Esophagus (tissue), 2 donors: ENCODE data around the gene MS4A14. TPM values are rescaled to one million over a fixed set of nuclear protein-coding genes. Genes with fewer than 3 reads are reported as not detected.

Source experiments
- H3K27ac ChIP-seq, 2 donors: one replicate each; pipeline ENCODE4 v1.5.1; 2013; ENCODE audit warnings: low read depth in 2 of 2, mild to moderate bottlenecking in 2 of 2, inconsistent platforms in 1 of 2, low read length in 1 of 2, moderate library complexity in 1 of 2
- H3K27me3 ChIP-seq, 2 donors: one replicate each; pipeline ENCODE4 v1.6.1; 2013; ENCODE audit warnings: low read length in 2 of 2, control low read depth in 1 of 2, mild to moderate bottlenecking in 1 of 2; ENCODE audit not compliant: insufficient read depth in 2 of 2, control insufficient read depth in 1 of 2
- H3K36me3 ChIP-seq, 2 donors: one replicate each; pipeline ENCODE4 v1.6.1; 2013; ENCODE audit warnings: low read length in 1 of 2; ENCODE audit not compliant: control insufficient read depth in 2 of 2, insufficient read depth in 2 of 2
- H3K4me1 ChIP-seq, 2 donors: one replicate each; pipeline ENCODE4 v1.6.1; 2013; ENCODE audit warnings: low read length in 1 of 2; ENCODE audit not compliant: control insufficient read depth in 2 of 2, insufficient read depth in 2 of 2
- H3K4me3 ChIP-seq, 2 donors: one replicate each; pipeline ENCODE4 v1.5.1; 2013; ENCODE audit warnings: low read length in 2 of 2, mild to moderate bottlenecking in 2 of 2, low read depth in 1 of 2, moderate library complexity in 1 of 2
- H3K9me3 ChIP-seq, 2 donors: one replicate each; pipeline ENCODE4 v1.6.1; 2013; ENCODE audit warnings: mild to moderate bottlenecking in 2 of 2, low read depth in 1 of 2, low read length in 1 of 2, moderate library complexity in 1 of 2; ENCODE audit not compliant: control insufficient read depth in 2 of 2, insufficient read depth in 1 of 2
- WGBS, 2 donors: extraction: QIAGEN DNeasy Blood & Tissue Kit; methylation state at CpG; one replicate each; pipeline ENCODE4 v1.1.7; 2013; 5-methylcytosine and 5-hydroxymethylcytosine counted together
- polyA plus RNA-seq, 2 donors: library from polyadenylated mRNA; stranded (reverse); fragments of 200-250 nt; gene quantifications; one replicate each; pipeline ENCODE4 v1.2.3, GENCODE V29; 2013
- donor health status: healthy with polysubstance abuse.
- donor health status: Bipolar disorder and iron deficiency.

MS4A14 gene
- polyA plus RNA-seq, 2 donors: 0.16 to 0.26 TPM

DNA sequence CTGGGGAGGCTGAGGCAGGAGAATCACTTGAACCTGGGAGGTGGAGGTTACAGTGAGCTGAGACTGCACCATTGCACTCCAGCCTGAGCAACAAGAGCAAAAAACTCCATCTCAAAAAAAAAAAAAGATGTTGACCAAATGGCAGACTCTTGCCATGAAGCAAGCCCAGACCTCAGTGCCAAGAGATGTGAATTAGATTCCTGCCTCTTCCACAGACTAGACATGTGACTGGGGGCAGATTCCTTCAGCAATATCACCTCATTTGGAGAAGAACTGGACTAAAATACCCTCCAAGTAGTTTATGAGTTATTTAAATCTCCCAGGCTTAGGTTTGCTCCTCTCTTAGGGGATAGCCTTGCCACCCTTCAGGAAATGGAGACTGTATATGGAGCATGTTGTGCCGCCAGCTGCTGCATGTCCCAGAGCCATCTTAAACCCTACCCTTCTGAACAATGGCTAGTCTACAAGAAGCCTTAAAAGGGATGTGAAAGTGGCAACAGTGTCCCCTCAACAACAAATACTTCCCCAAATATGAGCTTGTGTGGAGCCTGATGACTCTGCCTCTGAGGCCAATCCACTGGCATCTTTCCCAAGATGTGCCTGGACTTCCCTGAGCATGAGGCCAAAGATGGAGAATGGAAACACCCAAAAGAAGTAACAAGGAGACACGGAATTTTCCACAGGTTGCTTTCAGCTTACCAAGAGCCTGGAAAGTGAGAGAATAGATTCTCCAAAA lies 18.7 kb upstream of the MS4A14 start:
- 81 to 89% methylated on average over 2 of the region's 2 CpGs for WGBS, 2 donors
- no peak overlapping the region for H3K27ac ChIP-seq

DNA sequence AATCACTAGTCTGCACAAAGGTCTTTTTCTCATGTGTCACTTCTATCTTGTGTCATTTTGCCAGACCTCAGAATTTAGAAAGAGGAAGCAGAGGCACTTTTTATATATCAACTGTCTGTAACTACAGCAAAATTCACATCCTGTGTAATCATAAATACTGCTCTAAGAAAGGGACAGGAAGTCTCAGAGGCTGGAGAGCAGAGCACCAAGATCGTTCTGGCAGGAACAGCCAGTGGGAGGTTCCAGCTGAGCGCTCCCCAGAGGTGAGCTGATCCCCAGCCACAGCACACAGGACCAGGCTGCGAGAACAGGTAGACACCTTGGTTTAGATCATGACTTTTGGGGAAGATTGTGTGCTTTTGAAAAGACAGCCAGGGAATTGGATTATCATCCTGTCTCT lies 17.9 kb upstream of the MS4A14 start, which contains the start of gene MS4A7:
Gene MS4A7 (plus strand): TSS at position 179 of the 400 bp plus-strand sequence. CDS start 4,610 bp downstream, outside the sequence.
- no peaks in the 10 kb centered on the region for H3K27me3 ChIP-seq
- peaks cover 0 to 3% of the 10 kb centered on the region in 2 donors for H3K4me1 ChIP-seq
- WGBS, 2 donors: 34 to 36% methylated on average over 3 of the region's 3 CpGs
- no peaks in the 10 kb centered on the region for H3K36me3 ChIP-seq
- no peaks in the 10 kb centered on the region for H3K9me3 ChIP-seq
- H3K27ac ChIP-seq: no peak within 1 kb of the TSS
- no peak within 1 kb of the TSS for H3K4me3 ChIP-seq

More for the DNA sequence above, 18.7 kb upstream of the MS4A14 start:
- no peak overlapping the region for H3K4me3 ChIP-seq
- H3K27me3 ChIP-seq: no peaks in the 10 kb centered on the region
- no peaks in the 10 kb centered on the region for H3K9me3 ChIP-seq
- H3K36me3 ChIP-seq: no peaks in the 10 kb centered on the region
- peaks cover 0 to 3% of the 10 kb centered on the region in 2 donors for H3K4me1 ChIP-seq

DNA sequence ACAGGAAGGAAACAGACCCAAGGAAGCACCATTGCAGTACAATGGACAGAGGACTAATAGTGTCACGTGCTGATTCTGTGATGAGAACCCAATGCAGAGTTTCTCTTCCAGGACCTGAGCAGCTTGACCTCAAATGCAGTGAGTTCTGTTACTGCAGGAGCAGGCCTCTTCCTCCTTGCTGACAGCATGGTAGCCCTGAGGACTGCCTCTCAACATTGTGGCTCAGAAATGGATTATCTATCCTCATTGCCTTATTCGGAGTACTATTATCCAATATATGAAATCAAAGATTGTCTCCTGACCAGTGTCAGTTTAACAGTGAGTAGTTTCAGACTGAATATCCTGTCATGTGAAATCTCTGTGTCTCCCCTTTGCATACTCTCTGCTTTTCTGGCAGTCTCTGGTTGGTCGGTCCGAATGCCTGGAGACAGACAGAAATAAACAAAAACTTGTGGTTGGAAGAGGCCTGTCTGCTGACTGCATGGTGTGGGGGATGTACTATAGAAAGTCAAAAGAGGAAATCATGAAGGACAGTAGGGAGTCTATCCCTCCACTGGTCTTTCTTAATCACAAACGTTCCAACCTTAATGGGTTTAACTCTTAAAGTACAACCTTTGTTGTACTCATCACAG lies 6.9 kb upstream of the MS4A14 start:
- no peak overlapping the region for H3K4me3 ChIP-seq
- no peak overlapping the region for H3K27ac ChIP-seq
- WGBS, 2 donors: 50 to 51% methylated on average over 5 of the region's 5 CpGs
- H3K36me3 ChIP-seq: no peaks in the 10 kb centered on the region
- H3K27me3 ChIP-seq: no peaks in the 10 kb centered on the region
- no peaks in the 10 kb centered on the region for H3K4me1 ChIP-seq
- H3K9me3 ChIP-seq: no peaks in the 10 kb centered on the region

DNA sequence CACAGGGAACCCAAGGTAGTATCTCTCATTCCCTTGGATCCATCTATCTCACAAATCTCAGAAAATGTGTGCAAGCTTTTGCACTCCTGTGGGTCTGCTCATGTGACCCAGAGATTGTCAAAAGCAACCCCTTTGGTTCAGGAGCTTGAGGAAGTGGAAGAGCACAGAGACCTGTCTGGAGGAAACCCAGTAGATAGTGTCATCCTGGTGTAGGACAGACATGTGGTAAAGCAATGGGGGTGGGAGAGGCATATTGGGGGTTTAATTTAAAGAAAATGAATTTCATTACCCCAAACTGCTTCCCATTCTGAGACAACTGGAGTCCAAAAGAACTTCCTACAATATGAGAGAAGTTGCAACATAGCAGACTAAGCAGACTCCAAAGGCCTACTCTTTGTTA lies 5.8 kb upstream of the MS4A14 start:
- H3K4me3 ChIP-seq: no peak overlapping the region
- H3K27ac ChIP-seq: no peak overlapping the region
- no peaks in the 10 kb centered on the region for H3K27me3 ChIP-seq
- H3K36me3 ChIP-seq: no peaks in the 10 kb centered on the region
- H3K4me1 ChIP-seq: no peaks in the 10 kb centered on the region
- H3K9me3 ChIP-seq: no peaks in the 10 kb centered on the region

DNA sequence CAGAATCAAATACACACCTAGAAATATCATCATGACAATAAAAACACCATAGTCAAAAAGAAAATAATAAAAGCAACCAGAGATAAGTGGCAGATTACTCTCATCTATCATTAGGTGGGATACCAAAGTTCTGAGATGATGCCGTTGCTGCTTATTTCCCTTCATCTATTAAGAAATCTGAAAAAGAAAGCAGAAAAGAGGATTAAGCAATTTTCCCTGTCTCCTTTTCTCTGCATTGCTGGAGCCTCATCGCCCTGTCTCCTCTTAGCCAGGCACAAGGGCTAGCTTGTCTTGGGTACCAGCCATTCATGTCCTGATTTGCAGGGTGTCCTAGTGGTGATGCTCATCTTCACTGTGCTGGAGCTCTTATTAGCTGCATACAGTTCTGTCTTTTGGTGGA lies 3.9 kb upstream of the MS4A14 start:
- no peaks in the 10 kb centered on the region for H3K27me3 ChIP-seq
- 88 to 91% methylated on average over 2 of the region's 2 CpGs for WGBS, 2 donors

DNA sequence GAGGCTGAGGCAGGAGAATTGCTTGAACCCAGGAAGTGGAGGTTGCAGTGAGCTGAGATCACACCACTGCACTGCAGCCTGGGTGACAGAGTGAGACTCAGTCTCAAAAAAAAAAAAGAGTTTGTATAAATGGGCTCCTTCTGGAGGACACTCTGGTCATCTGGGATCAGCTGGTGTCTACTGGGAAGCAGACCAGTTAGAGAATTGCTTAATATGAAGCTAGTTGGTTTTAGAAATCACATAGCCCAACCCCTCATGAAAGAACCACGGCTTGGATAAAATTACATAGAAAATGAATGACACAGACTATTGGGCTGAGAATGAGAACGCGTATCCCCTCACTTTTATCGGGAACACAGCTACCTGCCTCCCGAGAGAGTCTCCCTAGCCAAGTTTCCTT lies 3.2 kb upstream of the MS4A14 start:
- Histone ChIP-seq H3K4me3 (no peak overlapping the region), H3K9me3 (no peaks in the 10 kb centered on the region), H3K27me3 (no peaks in the 10 kb centered on the region), H3K4me1 (no peaks in the 10 kb centered on the region), H3K27ac (no peak overlapping the region), H3K36me3 (no peaks in the 10 kb centered on the region)
- WGBS, 2 donors: 89 to 91% methylated on average over 5 of the region's 5 CpGs

More for the DNA sequence above, 3.9 kb upstream of the MS4A14 start:
- no peaks in the 10 kb centered on the region for H3K4me1 ChIP-seq
- no peak overlapping the region for H3K27ac ChIP-seq
- no peak overlapping the region for H3K4me3 ChIP-seq
- no peaks in the 10 kb centered on the region for H3K36me3 ChIP-seq
- no peaks in the 10 kb centered on the region for H3K9me3 ChIP-seq

DNA sequence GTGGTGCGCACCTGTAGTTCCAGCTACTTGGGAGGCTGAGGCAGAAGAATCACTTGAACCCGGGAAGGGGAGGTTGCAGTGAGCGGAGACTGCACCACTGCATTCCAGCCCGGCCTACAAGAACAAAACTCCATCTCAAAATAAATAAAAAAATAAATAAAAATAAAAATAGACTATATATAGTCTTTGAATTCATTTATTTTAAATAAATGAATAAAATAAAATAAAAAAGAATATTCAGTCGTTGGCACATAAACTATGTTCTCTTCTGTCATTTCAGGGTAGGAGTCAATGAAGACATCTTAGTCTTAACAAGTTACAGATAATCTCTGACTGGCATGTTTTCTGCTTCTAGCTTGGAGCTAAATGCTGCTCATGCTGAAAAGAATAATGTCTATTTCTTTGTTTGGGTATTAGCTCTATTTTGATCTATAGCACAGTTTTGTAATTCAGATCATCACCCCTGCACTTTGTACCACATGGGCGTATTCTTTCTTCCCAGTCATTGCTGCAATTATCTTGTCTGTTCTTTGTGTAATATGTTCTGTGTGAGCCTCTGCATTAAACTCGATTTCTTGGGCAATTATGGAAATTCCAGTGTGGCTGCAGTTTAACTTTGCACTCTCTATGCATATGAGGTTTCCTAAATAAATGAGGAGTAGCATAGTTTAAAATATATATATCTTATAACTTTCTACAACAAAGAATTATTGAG lies 1.4 kb upstream of the MS4A14 start:
- H3K36me3 ChIP-seq: no peaks in the 10 kb centered on the region
- no peak overlapping the region for H3K4me3 ChIP-seq
- H3K27ac ChIP-seq: no peak overlapping the region
- no peaks in the 10 kb centered on the region for H3K27me3 ChIP-seq
- no peaks in the 10 kb centered on the region for H3K9me3 ChIP-seq
- H3K4me1 ChIP-seq: no peaks in the 10 kb centered on the region
- 66 to 69% methylated on average over 7 of the region's 7 CpGs for WGBS, 2 donors

DNA sequence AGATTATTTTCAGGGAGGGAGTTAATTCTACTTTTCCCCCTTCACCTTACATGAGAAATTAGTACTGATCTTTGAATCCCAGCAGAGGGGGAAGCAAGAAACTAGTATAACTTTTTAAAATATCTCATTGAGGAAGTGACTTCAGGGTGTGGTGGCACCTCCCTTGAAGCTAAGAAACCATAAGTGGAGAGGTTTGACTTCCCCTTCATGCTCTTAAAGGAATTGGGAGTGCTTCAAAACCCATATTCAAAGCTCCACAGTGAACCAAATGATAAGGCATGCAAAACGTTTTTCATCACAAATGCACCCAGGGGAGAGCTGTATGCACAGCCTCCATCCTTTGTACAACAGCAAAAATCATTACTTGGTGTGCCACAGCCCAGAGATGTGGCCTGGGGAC lies 540 bp downstream of the MS4A14 start:
- H3K27me3 ChIP-seq: no peaks in the 10 kb centered on the region
- no peak overlapping the region for H3K27ac ChIP-seq
- H3K4me1 ChIP-seq: no peaks in the 10 kb centered on the region
- 0 to 8% methylated on average over 1 of the region's 1 CpG for WGBS, 2 donors
- no peak overlapping the region for H3K4me3 ChIP-seq
- no peaks in the 10 kb centered on the region for H3K36me3 ChIP-seq
- H3K9me3 ChIP-seq: no peaks in the 10 kb centered on the region

DNA sequence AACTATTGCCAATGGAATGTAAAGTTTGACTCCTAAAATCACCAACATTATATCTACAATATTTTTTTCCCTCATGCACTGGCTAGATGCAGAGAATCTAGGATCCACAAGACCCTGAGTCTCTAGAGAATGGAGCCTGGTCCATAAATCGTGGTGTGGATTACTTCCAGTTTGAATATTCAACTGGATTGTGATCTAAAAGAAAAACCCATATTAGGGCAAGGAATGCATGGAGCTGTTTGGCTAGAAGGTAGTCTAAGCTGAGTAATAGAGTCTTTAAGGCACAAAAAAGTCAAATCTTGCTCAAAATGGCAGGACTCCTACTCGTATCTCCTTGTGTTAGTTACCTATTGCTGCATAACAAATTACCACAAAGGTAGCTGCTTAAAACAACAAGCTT lies 23.8 kb downstream of the MS4A14 start:
- 18 to 21% methylated on average over 2 of the region's 2 CpGs for WGBS, 2 donors
- Histone ChIP-seq H3K36me3 (no peaks in the 10 kb centered on the region), H3K4me1 (no peaks in the 10 kb centered on the region), H3K9me3 (peaks cover 0 to 2% of the 10 kb centered on the region in 2 donors), H3K4me3 (no peak overlapping the region), H3K27me3 (no peaks in the 10 kb centered on the region), H3K27ac (no peak overlapping the region)
